ENCODE results near the gene HDAC4.

Gene HDAC4

DNA sequence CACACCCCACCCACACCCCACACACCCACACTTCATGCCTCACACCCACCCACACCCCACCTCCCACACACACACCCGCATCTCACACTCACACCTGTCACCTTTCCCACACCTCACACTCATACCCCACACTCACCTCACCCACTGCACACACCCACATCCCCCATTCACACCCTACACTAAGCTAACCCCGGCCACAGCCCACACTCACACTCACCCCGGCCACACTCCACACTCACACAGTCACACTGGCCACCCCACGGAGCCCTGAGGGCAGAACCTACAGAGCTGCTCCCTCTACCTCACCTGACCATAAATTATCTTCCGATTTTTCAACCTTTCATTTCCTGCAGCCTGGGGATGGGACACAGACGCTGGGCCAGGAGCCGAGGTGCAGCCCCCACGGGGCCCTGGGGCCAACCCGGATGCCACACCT lies 241.3 kb downstream of the HDAC4 start:
- TF ChIP-seq, protein P1, sequence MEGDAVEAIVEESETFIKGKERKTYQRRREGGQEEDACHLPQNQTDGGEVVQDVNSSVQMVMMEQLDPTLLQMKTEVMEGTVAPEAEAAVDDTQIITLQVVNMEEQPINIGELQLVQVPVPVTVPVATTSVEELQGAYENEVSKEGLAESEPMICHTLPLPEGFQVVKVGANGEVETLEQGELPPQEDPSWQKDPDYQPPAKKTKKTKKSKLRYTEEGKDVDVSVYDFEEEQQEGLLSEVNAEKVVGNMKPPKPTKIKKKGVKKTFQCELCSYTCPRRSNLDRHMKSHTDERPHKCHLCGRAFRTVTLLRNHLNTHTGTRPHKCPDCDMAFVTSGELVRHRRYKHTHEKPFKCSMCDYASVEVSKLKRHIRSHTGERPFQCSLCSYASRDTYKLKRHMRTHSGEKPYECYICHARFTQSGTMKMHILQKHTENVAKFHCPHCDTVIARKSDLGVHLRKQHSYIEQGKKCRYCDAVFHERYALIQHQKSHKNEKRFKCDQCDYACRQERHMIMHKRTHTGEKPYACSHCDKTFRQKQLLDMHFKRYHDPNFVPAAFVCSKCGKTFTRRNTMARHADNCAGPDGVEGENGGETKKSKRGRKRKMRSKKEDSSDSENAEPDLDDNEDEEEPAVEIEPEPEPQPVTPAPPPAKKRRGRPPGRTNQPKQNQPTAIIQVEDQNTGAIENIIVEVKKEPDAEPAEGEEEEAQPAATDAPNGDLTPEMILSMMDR (IDR thresholded peaks at IDR 0.05; ENCODE audit: control insufficient read depth, insufficient read depth, low read depth, low read length, missing control alignments): no peak
- no peak overlapping the region for H3K4me3 ChIP-seq (ENCODE audit: control insufficient read depth, low read depth, low read length)
- no peak for DNase-seq (ENCODE audit: low read depth)

DNA sequence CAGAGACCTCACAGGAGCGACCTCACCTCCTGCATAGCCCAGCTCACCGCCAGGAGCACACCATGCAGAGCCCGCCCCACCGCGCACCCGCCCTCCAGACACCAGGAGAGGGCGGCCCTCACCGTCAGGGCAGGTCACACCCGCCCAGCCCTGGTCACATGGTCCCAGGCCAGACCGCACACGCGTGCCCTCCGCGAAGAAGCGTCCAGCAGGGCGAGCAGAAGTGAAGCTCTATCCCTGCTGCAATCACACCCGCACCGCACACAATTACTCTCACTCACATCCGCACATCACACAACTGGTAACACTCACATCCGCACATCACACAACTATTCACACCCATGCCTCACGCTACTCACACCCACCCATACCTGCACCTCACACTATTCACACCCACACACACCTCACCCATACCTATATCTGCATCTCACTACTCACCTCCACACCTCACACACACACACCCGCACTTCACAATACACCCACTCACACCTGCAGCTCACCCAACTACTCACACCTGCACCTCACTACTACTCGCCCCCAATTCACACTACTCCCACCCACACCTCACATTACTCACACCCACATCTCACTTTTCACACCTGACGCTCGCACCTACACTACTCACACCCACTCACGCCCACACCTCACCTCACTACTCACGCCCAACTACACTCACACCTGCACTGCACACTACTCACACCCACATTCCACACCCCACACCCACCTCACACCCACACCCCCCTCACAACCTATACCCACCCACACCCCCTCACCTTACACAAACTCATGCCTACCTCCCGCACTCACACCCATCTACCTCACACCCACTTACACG lies 242.0 kb downstream of the HDAC4 start:
- TF ChIP-seq, protein P1 (IDR thresholded peaks at IDR 0.05; ENCODE audit: control insufficient read depth, insufficient read depth, low read depth, low read length, missing control alignments): no peak
- H3K4me3 ChIP-seq (ENCODE audit: control insufficient read depth, low read depth, low read length): no peak overlapping the region
- DNase-seq (ENCODE audit: low read depth): no peak

DNA sequence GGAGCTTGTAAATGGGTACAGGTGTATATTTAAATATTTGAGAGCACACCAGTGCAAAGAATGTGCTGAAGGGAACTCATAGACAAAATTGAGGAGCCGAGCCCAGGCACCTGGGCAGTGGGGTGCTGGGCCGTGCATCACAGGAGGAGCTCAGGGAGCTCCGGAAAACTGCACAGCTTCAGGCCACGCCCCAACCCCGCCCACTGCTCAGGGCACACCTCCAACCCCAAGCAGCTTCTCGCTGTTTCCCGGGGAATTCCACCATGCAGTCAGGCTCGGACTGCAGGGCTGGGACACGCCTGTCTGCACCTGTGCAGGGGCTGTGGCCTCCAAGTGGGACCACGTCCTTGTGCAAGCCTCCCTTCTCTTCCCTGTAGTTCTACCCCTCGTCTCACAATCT lies 243.0 kb downstream of the HDAC4 start:
- TF ChIP-seq, protein P1 (IDR thresholded peaks at IDR 0.05; ENCODE audit: control insufficient read depth, insufficient read depth, low read depth, low read length, missing control alignments): no peak
- H3K4me3 ChIP-seq (ENCODE audit: control insufficient read depth, low read depth, low read length): no peak overlapping the region
- DNase-seq (ENCODE audit: low read depth): no peak

DNA sequence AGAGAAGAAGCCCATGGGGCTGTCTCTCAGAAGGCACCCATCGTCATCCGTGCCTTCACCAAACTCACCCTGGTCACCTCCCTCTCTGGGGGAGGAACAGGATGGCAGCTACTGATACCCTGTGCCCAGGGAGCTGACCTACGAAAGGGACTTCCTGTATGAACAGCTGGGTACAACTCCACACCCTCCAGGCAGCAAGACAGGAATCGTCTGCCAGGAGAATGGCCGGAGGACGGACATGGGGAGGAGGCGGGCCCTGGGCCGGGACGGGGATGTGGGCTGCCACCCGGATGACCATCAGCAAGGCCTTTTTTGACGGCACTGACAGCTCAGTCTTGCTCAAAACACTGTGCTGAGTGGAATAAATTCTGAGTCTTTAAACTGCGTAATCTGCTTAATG lies 243.6 kb downstream of the HDAC4 start:
- TF ChIP-seq, protein P1 (IDR thresholded peaks at IDR 0.05; ENCODE audit: control insufficient read depth, insufficient read depth, low read depth, low read length, missing control alignments): no peak
- no peak for DNase-seq (ENCODE audit: low read depth)

DNA sequence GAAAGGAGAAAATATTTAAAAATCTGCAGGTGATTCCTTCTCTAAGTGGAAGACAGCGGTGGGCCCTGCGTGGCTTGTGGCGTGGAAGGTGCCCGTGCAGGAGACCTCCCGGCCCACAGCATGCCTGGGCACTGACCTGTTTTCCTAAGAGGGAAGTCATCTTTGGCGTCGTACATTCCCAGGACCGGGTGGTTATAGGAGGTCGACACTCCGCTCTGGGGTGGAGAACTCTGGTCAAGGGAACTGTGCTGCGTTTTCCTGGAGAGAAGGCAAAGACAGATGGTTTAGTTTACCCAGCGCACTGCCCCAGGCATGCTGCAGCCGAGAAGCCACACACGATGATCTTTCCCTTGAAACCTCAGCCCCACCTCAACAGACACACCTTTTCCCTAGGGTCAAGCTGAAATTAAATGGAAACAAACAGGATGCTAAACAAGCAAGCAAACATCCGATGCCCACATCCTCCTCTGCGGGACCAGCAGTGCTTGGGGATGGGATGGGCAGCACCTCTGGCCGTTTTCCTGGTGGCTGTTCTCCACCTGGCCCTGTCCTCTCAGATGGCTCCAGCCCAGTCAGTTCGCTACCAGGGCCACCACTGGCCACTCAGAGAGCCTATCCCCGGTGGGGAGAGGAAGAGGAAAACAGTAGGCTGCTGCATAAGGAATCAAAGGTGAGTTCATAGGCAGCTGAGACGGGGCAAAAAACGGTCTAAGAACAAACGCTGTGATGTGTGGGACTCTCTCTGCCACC lies 244.1 kb downstream of the HDAC4 start:
- TF ChIP-seq, protein P1 (IDR thresholded peaks at IDR 0.05; ENCODE audit: control insufficient read depth, insufficient read depth, low read depth, low read length, missing control alignments): no peak
- DNase-seq (ENCODE audit: low read depth): no peak
- no peak overlapping the region for H3K4me3 ChIP-seq (ENCODE audit: control insufficient read depth, low read depth, low read length)

More for the DNA sequence above, 243.6 kb downstream of the HDAC4 start:
- no peak overlapping the region for H3K4me3 ChIP-seq (ENCODE audit: control insufficient read depth, low read depth, low read length)

DNA sequence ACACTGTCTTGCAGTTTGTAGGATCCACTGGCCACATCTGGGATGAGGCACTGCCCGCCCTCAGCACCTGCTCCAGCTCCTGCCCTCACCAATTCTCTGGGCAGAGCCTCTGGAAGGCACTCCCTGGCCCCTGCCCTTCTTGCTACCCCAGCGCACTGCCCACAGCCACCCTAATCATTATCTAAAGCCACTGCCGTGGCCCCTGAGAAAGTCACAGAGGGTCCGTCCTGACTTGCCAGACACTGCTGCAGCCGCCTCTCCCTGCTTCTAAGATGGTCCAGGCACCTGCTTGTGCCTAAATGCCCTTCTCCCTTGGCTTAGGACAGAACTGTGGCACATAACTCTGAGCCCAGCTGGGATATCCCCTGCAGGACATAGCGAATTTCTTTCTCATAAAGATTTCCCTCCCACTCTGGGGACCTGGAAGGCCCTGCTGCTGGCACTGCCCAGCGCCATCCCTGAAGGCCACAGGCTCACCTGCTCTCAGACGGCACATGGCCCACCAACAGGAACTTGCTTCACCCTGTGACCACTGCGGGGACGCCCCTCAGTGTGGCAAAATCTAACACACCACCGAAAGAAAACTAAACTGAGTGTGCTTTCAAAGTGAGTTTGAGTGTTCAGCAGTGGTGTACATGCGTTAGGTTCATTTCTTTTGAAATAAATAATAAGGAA lies 244.9 kb downstream of the HDAC4 start:
- no peak for DNase-seq (ENCODE audit: low read depth)
- no peak overlapping the region for H3K4me3 ChIP-seq (ENCODE audit: control insufficient read depth, low read depth, low read length)
- TF ChIP-seq, protein P1 (IDR thresholded peaks at IDR 0.05; ENCODE audit: control insufficient read depth, insufficient read depth, low read depth, low read length, missing control alignments): no peak

Data from AG09309 (cell line).